Endothelial cell of umbilical vein (primary cell): Measurements from ENCODE around the gene INTS4. TPM values are rescaled to one million over a fixed set of nuclear protein-coding genes. Genes with fewer than 3 reads are reported as not detected.
"Not testable (repeated sequence)": the region's sequence is repeated elsewhere in the genome, so short reads cannot be mapped to it uniquely, and the experiment has no call there.

Experiments
- BruUV-seq: library from RNA; stranded (reverse); fragments of 400-500 nt; replicated peaks from 2 replicates; lab custom pipeline; 2021; lab: Mats Ljungman, UMichigan
- CTCF ChIA-PET: fragments of 300-600, 350-600 bp; sonication (Branson Sonifier 250); formaldehyde crosslinking; loops from one replicate; lab custom pipeline; 2021; ENCODE audit warnings: antibody characterized with exemption, inconsistent platforms; lab: Charles Lee
- POLR2A ChIA-PET: fragments of 300-600, 350-600 bp; sonication (Branson Sonifier 250); formaldehyde crosslinking; loops from one replicate; lab custom pipeline; 2021; ENCODE audit warnings: antibody characterized with exemption, inconsistent platforms; lab: Charles Lee
- DNase-seq: peaks from one replicate; pipeline ENCODE4 v3.0.0-alpha.2; 2011; ENCODE audit warnings: low read depth, low spot score
- FAIRE-seq: peaks from 2 replicates; lab custom pipeline; 2011; peaks lifted over from hg19 to GRCh38; lab: Jason Lieb, UNC
- H2AFZ ChIP-seq: 2 replicates; pipeline ENCODE4 v1.6.0; 2012; ENCODE audit warnings: low read depth, low read length, control low read depth, inconsistent platforms
- H3K27ac ChIP-seq: 2 replicates; pipeline ENCODE4 v1.5.1; 2011; ENCODE audit warnings: low read depth, mild to moderate bottlenecking, control low read depth, low read length, moderate library complexity; ENCODE audit not compliant: insufficient read depth
- H3K27me3 ChIP-seq, 2 experiments: 2 replicates each; pipeline versions ENCODE4 v1.6.0 to v1.6.1; 2011; ENCODE audit warnings: low read length in 2 of 2, mixed read lengths in 1 of 2; ENCODE audit not compliant: control insufficient read depth in 2 of 2, insufficient read depth in 2 of 2
- H3K36me3 ChIP-seq, 2 experiments: 2 replicates in 1 of 2; 3 replicates in 1 of 2; pipeline ENCODE4 v1.5.1; 2011; ENCODE audit warnings: low read length in 2 of 2, mild to moderate bottlenecking in 1 of 2, moderate library complexity in 1 of 2; ENCODE audit not compliant: control insufficient read depth in 2 of 2, insufficient read depth in 2 of 2; ENCODE audit errors: extremely low read depth in 1 of 2
- H3K4me1 ChIP-seq: 3 replicates; pipeline ENCODE4 v1.5.1; 2011; ENCODE audit warnings: mild to moderate bottlenecking, low read length; ENCODE audit not compliant: control insufficient read depth, insufficient read depth; ENCODE audit errors: extremely low read depth
- H3K4me2 ChIP-seq: 2 replicates; pipeline ENCODE4 v1.6.1; 2011; ENCODE audit warnings: low read length, control low read depth, mixed read lengths; ENCODE audit not compliant: insufficient read depth
- H3K4me3 ChIP-seq, 3 experiments: fragments of 200-600 bp in 1 of 3; sonication (generic), shearing (Covaris generic) in 1 of 3; replicated peaks in 1 of 3; 2 replicates each; pipeline ENCODE4 v1.5.1; 2011 to 2016; ENCODE audit warnings: control low read depth in 3 of 3, low read length in 3 of 3, mild to moderate bottlenecking in 2 of 3, inconsistent platforms in 1 of 3, low read depth in 1 of 3, moderate library complexity in 1 of 3; ENCODE audit not compliant: insufficient read depth in 1 of 3
- H3K79me2 ChIP-seq: 2 replicates; pipeline ENCODE4 v1.6.0; 2012; ENCODE audit warnings: low read length, inconsistent platforms; ENCODE audit not compliant: control insufficient read depth, insufficient read depth
- H3K9ac ChIP-seq: replicated peaks from 2 replicates; pipeline ENCODE3; 2011; ENCODE audit warnings: low read length, control low read depth; ENCODE audit not compliant: insufficient read depth; ENCODE audit errors: extremely low read depth
- H3K9me1 ChIP-seq: replicated peaks from 3 replicates; pipeline ENCODE4 v1.6.0; 2011; ENCODE audit warnings: mild to moderate bottlenecking, low read length; ENCODE audit not compliant: control insufficient read depth, insufficient read depth; ENCODE audit errors: extremely low read depth
- H3K9me3 ChIP-seq: replicated peaks from 2 replicates; pipeline ENCODE4 v1.5.1; 2012; ENCODE audit warnings: low read length, inconsistent platforms; ENCODE audit not compliant: control insufficient read depth, insufficient read depth
- H4K20me1 ChIP-seq: replicated peaks from 2 replicates; pipeline ENCODE3; 2011; ENCODE audit warnings: mild to moderate bottlenecking, low read length; ENCODE audit not compliant: control insufficient read depth, insufficient read depth; ENCODE audit errors: extremely low read depth
- FOS ChIP-seq: IDR thresholded peaks from 2 replicates; pipeline ENCODE4 v1.6.1; 2011; ENCODE audit warnings: mild to moderate bottlenecking, low read length, moderate library complexity, borderline replicate concordance; ENCODE audit not compliant: insufficient read depth
- GATA2 ChIP-seq: IDR thresholded peaks from 2 replicates; pipeline ENCODE4 v1.7.0; 2011; ENCODE audit warnings: low read depth, mild to moderate bottlenecking, moderate library complexity, mixed read lengths, low read length; ENCODE audit not compliant: insufficient read length, insufficient read depth
- JUN ChIP-seq: IDR thresholded peaks from 2 replicates; pipeline ENCODE4 v1.6.1; 2011; ENCODE audit warnings: borderline replicate concordance, low read depth; ENCODE audit not compliant: insufficient read length, insufficient read depth
- POLR2AphosphoS5 ChIP-seq: IDR thresholded peaks from 2 replicates; pipeline ENCODE4 v1.6.1; 2012; ENCODE audit warnings: low read depth, mild to moderate bottlenecking, control low read depth, low read length, moderate library complexity; ENCODE audit not compliant: insufficient read depth
- dilution Hi-C: fragments of 300-500 bp; cut with MboI; formaldehyde crosslinking; loops from one replicate; pipeline ENCODE4 v1.15.0; 2019; ENCODE audit warnings: low sequenced_read_pairs; ENCODE audit not compliant: extremely low pct_ligation_motif_present
- intact Hi-C: fragments of 100-400 bp; cut with micrococcal nuclease; formaldehyde crosslinking; loops from one replicate; pipeline ENCODE4 v1.10.0; 2022
- polyA plus RNA-seq, 4 experiments: library from polyadenylated mRNA; depleted of rRNA in 3 of 4; stranded (reverse) in 3 of 4; unstranded in 1 of 4; fragments of >200 nt; gene quantifications; 2 replicates each; pipeline versions ENCODE4 v1.2.1 to v1.2.3, GENCODE V29; 2011 to 2012; ENCODE audit warnings: missing spikeins in 1 of 4
- total RNA-seq: library from RNA; stranded (reverse); gene quantifications from 2 replicates; pipeline ENCODE4 v1.2.3, GENCODE V29; 2021

The INTS4 gene
- total and polyA plus RNA-seq, 2 donors (not counting 3 experiments of a cell fraction or from before 2014, with no cell fraction given), result 29.2 to 37.8 TPM

DNA sequence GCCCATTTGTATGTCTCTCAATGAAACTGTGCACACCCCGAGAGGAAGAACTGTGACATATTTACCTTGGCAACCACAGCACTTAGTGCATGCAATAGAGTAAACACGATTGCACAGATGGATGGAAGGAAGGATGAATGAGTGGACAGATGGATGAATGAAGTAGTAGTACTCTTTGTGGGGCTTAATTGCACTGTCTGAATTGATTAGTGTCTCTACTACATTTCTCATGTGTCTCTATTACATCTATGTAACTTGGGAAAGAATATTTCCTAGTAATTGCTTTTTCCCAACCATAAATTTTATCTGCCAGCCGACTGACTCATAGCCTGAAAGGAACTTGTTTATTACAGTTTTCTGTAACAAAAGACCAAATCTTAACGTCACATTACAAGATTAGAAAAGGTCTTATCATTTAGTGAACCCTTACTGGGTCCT, 103.8 kb downstream of the INTS4 start:
- H3K4me3 ChIP-seq, H3K36me3 ChIP-seq, H3K9ac ChIP-seq, H2AFZ ChIP-seq, H3K9me3 ChIP-seq, BruUV-seq, H3K9me1 ChIP-seq, H3K79me2 ChIP-seq, dilution Hi-C loops, H4K20me1 ChIP-seq, POLR2A ChIA-PET, CTCF ChIA-PET, H3K27me3 ChIP-seq: not testable (repeated sequence)
- Histone ChIP-seq H3K4me2 (peak overlapping the region; percentile 62), H3K4me1 (peaks cover 22% of the 10 kb centered on the region), H3K27ac (peak overlapping the region; percentile 64)
- TF ChIP-seq POLR2AphosphoS5, result peak; percentile 32
- peak; percentile 39 for TF ChIP-seq FOS
- peak; percentile 32 for TF ChIP-seq GATA2
- FAIRE-seq (peak; percentile 43), DNase-seq (peak; percentile 81)
- intact Hi-C loops, result loop anchor here (5.0 kb wide), 1 partner anchor 68 kb away; the partner anchor contains the start of genes AAMDC and RSF1

DNA sequence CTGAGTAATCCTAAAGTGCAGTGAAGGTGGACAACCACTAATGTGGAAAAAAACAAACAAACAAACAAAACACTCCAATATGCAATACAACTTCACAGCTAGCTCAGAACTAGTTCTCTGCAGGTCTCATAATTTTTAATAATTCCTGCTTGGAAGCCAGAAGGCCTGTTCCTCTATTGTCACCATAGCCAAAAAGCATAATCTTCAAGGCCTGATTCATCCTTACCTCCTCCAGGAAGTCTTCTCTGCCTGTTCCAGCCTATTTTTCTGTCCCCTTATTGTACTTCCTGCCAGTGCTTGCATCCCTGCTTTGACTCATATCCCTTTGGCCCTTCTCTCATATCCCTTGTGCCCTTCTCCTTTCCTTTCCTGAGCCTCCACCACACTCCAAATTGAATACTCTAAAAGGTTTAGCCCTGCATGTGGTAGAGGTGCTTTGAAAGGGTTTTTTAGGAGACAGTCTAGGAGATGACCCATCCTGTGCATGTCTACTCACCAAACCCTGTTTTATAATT, 104.3 kb downstream of the INTS4 start:
- intact Hi-C loops, result loop anchor here (5.0 kb wide), 1 partner anchor 68 kb away; the partner anchor contains the start of genes AAMDC and RSF1
- peak overlapping the region; percentile 64 for H3K27ac ChIP-seq
- BruUV-seq, result not testable (repeated sequence)

DNA sequence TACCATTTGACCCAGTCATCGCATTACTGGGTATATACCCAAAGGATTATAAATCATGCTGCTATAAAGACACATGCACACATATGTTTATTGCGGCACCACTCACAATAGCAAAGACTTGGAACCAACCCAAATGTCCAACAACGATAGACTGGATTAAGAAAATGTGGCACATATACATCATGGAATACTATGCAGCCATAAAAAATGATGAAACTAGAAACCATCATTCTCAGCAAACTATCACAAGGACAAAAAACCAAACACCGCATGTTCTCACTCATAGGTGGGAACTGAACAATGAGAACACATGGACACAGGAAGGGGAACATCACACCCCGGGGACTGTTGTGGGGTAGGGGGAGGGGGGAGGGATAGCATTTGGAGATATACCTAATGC, 105.4 kb downstream of the INTS4 start:
- H3K27ac ChIP-seq, H3K27me3 ChIP-seq, H3K36me3 ChIP-seq, CTCF ChIA-PET, H3K4me3 ChIP-seq, DNase-seq, H3K9me1 ChIP-seq, H3K79me2 ChIP-seq, dilution Hi-C loops, intact Hi-C loops, H2AFZ ChIP-seq, H3K4me2 ChIP-seq, H4K20me1 ChIP-seq, BruUV-seq, H3K9me3 ChIP-seq, FAIRE-seq, H3K9ac ChIP-seq, POLR2A ChIA-PET: not testable (repeated sequence)
- peaks cover 22% of the 10 kb centered on the region for H3K4me1 ChIP-seq

More for the DNA sequence above, 104.3 kb downstream of the INTS4 start:
- dilution Hi-C loops, CTCF ChIA-PET, H3K9ac ChIP-seq, H3K79me2 ChIP-seq, H3K27me3 ChIP-seq, POLR2A ChIA-PET, H2AFZ ChIP-seq, H3K4me3 ChIP-seq, H4K20me1 ChIP-seq, H3K9me3 ChIP-seq, H3K9me1 ChIP-seq, H3K36me3 ChIP-seq: not testable (repeated sequence)
- Histone ChIP-seq H3K4me2 (peak overlapping the region; percentile 62), H3K4me1 (peaks cover 22% of the 10 kb centered on the region)
- TF ChIP-seq JUN (peak; percentile 29), FOS (peak; percentile 57)
- peak; percentile 56 for DNase-seq
- FAIRE-seq, result peak; percentile 47
